Activated T-helper 1 cell treated with Interleukin-2 at 50 U/mL for 16 hours (primary cell): ENCODE data around the gene SLC26A8.

ENCODE experiments used
- DNase-seq: peaks from one replicate; pipeline ENCODE4 v3.0.0-alpha.2; 2020; ENCODE audit warnings: low read depth

SLC26A8 gene

GRCh38 chr6:36023996-36024795 lies at the start of gene SLC26A8:
TSS of gene SLC26A8 (minus strand) at chr6:36024641. CDS start at chr6:36019707, 4,934 bp downstream.
- no peak for DNase-seq

- DNase-seq = no peak
Measured at GRCh38 chr6:36073587-36073986, 49.1 kb upstream of the SLC26A8 start.

- no peak for DNase-seq
Measured at GRCh38 chr6:36072681-36073080, 48.2 kb upstream of the SLC26A8 start.

GRCh38 chr6:36071714-36072113 lies 47.3 kb upstream of the SLC26A8 start:
- no peak for DNase-seq

GRCh38 chr6:36071281-36071680 lies 46.8 kb upstream of the SLC26A8 start:
- DNase-seq = no peak

GRCh38 chr6:36070252-36070651 lies 45.8 kb upstream of the SLC26A8 start:
- DNase-seq = no peak

- DNase-seq = no peak
Measured at GRCh38 chr6:36069573-36069972, 45.1 kb upstream of the SLC26A8 start.

- no peak for DNase-seq
Measured at GRCh38 chr6:36068586-36068985, 44.1 kb upstream of the SLC26A8 start.

GRCh38 chr6:36068012-36068392 lies 43.6 kb upstream of the SLC26A8 start:
- DNase-seq = no peak

GRCh38 chr6:36067374-36068011 lies 43.1 kb upstream of the SLC26A8 start:
- no peak for DNase-seq

GRCh38 chr6:36066817-36067216 lies 42.4 kb upstream of the SLC26A8 start:
- DNase-seq = no peak

GRCh38 chr6:36065916-36066315 lies 41.5 kb upstream of the SLC26A8 start:
- no peak for DNase-seq

- DNase-seq = no peak
Measured at GRCh38 chr6:36064770-36065396, 40.4 kb upstream of the SLC26A8 start.

GRCh38 chr6:36063318-36064060 lies 39.0 kb upstream of the SLC26A8 start:
- no peak for DNase-seq

- no peak for DNase-seq
Measured at GRCh38 chr6:36062247-36062646, 37.8 kb upstream of the SLC26A8 start.

GRCh38 chr6:36061236-36061635 lies 36.8 kb upstream of the SLC26A8 start:
- DNase-seq = no peak

GRCh38 chr6:36056178-36056577 lies 31.7 kb upstream of the SLC26A8 start:
- DNase-seq = no peak

GRCh38 chr6:36054956-36055355 lies 30.5 kb upstream of the SLC26A8 start:
- DNase-seq = no peak

- no peak for DNase-seq
Measured at GRCh38 chr6:36054415-36054814, 30.0 kb upstream of the SLC26A8 start.

GRCh38 chr6:36053878-36054277 lies 29.4 kb upstream of the SLC26A8 start:
- DNase-seq = no peak

GRCh38 chr6:36052097-36052496 lies 27.7 kb upstream of the SLC26A8 start:
- no peak for DNase-seq

GRCh38 chr6:36050947-36051710 lies 26.7 kb upstream of the SLC26A8 start:
- DNase-seq = no peak
